Measurements from ENCODE around the gene FAM234B. TPM values are rescaled to one million over a fixed set of nuclear protein-coding genes. Genes with fewer than 3 reads are reported as not detected.
"Not testable (repeated sequence)": the region's sequence is repeated elsewhere in the genome, so short reads cannot be mapped to it uniquely, and the experiment has no call there.

Gene FAM234B
- total and polyA plus RNA-seq, 4 donors: 17.2 to 43.7 (median 36.7) TPM

DNA sequence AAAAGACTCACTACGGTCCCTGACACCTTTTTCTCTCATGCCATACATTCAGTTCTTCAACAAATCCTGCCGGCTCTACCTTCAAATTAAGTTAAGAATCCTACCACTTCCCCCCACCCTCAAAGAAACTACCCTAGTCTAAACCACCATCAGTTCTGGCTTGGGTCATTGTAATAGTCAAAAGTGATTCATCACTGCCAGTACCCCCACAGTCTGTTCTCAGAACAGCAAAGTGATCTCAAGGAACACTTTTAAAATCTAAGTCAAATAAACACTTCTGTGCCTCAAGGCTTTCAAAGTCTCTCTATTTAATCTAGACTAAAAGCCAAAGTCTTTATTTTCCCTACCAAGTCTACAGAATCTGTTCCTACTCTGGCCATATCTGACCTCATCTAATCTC lies 12.0 kb upstream of the FAM234B start:
- DNase-seq (ENCODE audit: low read depth in 4 of 6, low spot score in 6 of 6): no peak
- no peak overlapping the region for H3K27ac ChIP-seq (ENCODE audit: low read depth, low read length)
- H3K4me1 ChIP-seq (ENCODE audit: control insufficient read depth, insufficient read depth, low read length): no peaks in the 10 kb centered on the region
- no peaks in the 10 kb centered on the region for H3K9me3 ChIP-seq (ENCODE audit: control insufficient read depth, insufficient read depth, low read length)
- no peaks in the 10 kb centered on the region for H3K36me3 ChIP-seq (ENCODE audit: control insufficient read depth, insufficient read depth, low read length)
- no peaks in the 10 kb centered on the region for H3K27me3 ChIP-seq (ENCODE audit: control insufficient read depth, insufficient read depth, low read length)
- WGBS (ENCODE audit: insufficient coverage): 100% methylated on average over 2 of the region's 2 CpGs
- no peak overlapping the region for H3K4me3 ChIP-seq (ENCODE audit: low read depth, low read length)

DNA sequence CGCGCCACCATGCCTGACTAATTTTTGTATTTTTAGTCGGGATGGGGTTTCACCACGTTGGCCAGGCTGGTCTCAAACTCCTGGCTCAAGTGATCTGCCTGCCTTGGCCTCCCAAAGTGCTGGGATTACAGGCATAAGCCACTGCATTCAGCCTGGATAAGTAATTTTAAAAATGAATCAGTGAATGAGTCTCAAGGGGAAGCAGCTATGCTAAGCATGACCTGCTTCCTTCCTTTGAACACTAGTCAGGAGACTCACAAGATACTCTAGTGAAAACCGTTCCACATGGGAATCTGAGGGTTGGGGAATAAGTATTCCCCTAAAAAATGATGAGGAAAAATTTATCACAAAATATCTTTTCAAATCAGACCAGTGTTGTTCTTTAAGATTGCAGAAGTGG lies 10.7 kb upstream of the FAM234B start:
- WGBS (ENCODE audit: insufficient coverage): 100% methylated on average over 4 of the region's 5 CpGs

DNA sequence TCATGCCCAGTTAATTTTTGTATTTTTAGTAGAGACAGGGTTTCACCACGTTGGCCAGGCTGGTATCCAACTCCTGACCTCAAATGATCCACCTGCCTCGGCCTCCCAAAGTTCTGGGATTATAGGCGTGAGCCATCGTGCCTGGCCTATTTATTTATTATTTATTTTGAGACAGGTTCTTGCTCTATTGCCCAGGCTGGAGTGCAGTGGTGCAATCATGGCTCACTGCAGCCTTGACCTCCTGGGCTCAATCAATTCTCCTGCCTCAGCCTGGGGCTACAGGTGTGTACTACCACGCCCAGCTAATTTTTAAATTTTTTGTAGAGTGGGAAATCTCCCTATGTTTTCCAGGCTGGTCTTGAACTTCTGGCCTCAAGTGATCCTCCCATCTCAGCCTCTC lies 8.8 kb upstream of the FAM234B start:
- H3K27me3 ChIP-seq (ENCODE audit: control insufficient read depth, insufficient read depth, low read length); H3K4me1 ChIP-seq (ENCODE audit: control insufficient read depth, insufficient read depth, low read length); DNase-seq (ENCODE audit: low read depth in 4 of 6, low spot score in 6 of 6); H3K27ac ChIP-seq (ENCODE audit: low read depth, low read length); H3K9me3 ChIP-seq (ENCODE audit: control insufficient read depth, insufficient read depth, low read length); H3K4me3 ChIP-seq (ENCODE audit: low read depth, low read length); H3K36me3 ChIP-seq (ENCODE audit: control insufficient read depth, insufficient read depth, low read length): not testable (repeated sequence)
- WGBS (ENCODE audit: insufficient coverage): 75% methylated on average over 2 of the region's 5 CpGs

More for the DNA sequence above, 10.7 kb upstream of the FAM234B start:
- Histone ChIP-seq H3K27me3 (ENCODE audit: control insufficient read depth, insufficient read depth, low read length) (no peaks in the 10 kb centered on the region), H3K4me1 (ENCODE audit: control insufficient read depth, insufficient read depth, low read length) (no peaks in the 10 kb centered on the region), H3K36me3 (ENCODE audit: control insufficient read depth, insufficient read depth, low read length) (no peaks in the 10 kb centered on the region), H3K9me3 (ENCODE audit: control insufficient read depth, insufficient read depth, low read length) (no peaks in the 10 kb centered on the region), H3K27ac (ENCODE audit: low read depth, low read length) (no peak overlapping the region), H3K4me3 (ENCODE audit: low read depth, low read length) (no peak overlapping the region)
- no peak for DNase-seq (ENCODE audit: low read depth in 4 of 6, low spot score in 6 of 6)

DNA sequence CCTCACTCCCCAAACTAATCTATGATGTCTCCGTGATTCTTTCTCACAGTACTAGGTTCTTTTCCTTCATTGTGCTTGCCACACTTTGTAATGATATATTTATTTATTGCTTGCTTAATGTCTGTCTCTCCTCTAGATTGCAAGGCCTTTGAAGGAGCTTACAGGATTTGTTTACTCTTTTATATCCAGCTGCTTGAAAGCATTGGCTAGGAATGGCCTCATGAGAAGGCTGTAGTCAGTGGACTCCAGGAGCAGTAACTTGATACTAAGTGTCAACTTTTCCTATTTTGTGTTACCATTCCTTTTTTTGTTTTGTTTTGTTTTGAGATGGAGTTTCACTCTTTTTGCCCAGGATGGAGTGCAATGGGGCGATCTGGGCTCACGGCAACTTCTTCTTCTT lies 7.3 kb upstream of the FAM234B start:
- 94% methylated on average over 2 of the region's 3 CpGs for WGBS (ENCODE audit: insufficient coverage)
- DNase-seq (ENCODE audit: low read depth in 4 of 6, low spot score in 6 of 6): no peak

DNA sequence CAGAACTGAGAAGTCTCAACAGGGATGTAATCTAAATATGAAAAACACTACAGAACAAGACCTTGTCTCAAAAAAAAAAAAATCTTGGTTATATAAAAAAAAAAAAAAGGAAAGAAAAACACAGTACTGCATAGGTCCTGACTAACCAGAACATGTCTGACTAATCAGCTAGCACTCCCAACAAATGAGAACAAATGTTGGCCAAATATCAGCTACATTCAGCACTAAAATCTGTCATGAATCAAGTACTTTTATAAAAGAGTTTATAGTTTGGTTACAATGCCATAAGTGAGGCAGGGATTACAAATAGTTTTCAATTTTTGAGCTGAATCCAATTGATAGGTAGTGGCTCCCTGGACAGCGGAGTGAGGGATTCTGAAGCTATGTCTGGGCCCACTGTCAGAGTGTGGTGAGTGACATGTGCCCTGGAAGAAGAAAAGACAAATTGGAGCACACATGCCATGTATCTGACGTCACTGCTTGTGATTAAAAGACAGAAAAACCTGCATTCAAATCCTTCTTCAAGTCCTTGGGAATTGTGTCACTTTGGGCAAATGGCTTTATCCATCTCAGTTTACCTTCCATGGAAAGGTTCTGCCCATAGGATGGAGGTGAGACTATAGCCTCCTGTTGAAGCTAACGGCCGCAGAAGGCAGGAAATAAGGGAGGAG lies 5.6 kb upstream of the FAM234B start:
- WGBS (ENCODE audit: insufficient coverage): 84% methylated on average over 3 of the region's 4 CpGs

More for the DNA sequence above, 7.3 kb upstream of the FAM234B start:
- Histone ChIP-seq H3K27ac (ENCODE audit: low read depth, low read length) (no peak overlapping the region), H3K36me3 (ENCODE audit: control insufficient read depth, insufficient read depth, low read length) (no peaks in the 10 kb centered on the region), H3K27me3 (ENCODE audit: control insufficient read depth, insufficient read depth, low read length) (no peaks in the 10 kb centered on the region), H3K4me3 (ENCODE audit: low read depth, low read length) (no peak overlapping the region), H3K4me1 (ENCODE audit: control insufficient read depth, insufficient read depth, low read length) (no peaks in the 10 kb centered on the region), H3K9me3 (ENCODE audit: control insufficient read depth, insufficient read depth, low read length) (no peaks in the 10 kb centered on the region)

DNA sequence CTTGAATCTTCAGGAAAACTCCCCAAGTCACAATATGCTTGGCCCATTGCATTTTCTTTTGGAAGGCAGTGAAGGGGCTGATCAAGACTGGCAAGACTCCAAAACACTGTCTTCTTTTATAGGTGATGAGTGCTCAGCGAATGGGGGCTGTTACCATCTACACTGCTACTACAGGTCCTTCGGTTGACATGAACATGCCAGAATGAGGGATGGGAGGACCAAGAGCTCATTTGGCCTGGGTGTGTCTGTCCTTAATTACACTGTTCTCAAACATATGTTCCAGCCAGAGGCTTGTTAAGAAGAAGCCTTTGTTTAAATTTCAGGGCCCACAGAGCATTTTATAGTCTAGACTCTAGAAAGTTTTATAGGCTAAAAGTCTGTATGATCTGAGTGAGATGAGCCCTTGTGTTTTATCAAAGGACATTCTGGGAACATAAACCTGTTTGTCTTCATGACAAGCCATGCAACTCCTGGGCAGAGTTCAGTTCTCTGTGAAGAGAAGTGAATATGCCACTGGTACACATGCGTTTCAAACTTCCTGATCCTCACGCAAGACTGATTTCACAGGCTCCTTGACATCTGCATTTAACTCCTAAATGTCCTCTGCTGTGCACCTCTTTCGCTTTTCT lies 4.7 kb upstream of the FAM234B start:
- Histone ChIP-seq H3K4me1 (ENCODE audit: control insufficient read depth, insufficient read depth, low read length) (no peaks in the 10 kb centered on the region), H3K36me3 (ENCODE audit: control insufficient read depth, insufficient read depth, low read length) (no peaks in the 10 kb centered on the region), H3K27me3 (ENCODE audit: control insufficient read depth, insufficient read depth, low read length) (no peaks in the 10 kb centered on the region), H3K4me3 (ENCODE audit: low read depth, low read length) (no peak overlapping the region), H3K9me3 (ENCODE audit: control insufficient read depth, insufficient read depth, low read length) (no peaks in the 10 kb centered on the region), H3K27ac (ENCODE audit: low read depth, low read length) (no peak overlapping the region)
- peak in 1 of 6 donors; percentile 9 for DNase-seq (ENCODE audit: low read depth in 4 of 6, low spot score in 6 of 6)
- 32% methylated on average over 3 of the region's 5 CpGs for WGBS (ENCODE audit: insufficient coverage)

More for the DNA sequence above, 5.6 kb upstream of the FAM234B start:
- Histone ChIP-seq H3K4me3 (ENCODE audit: low read depth, low read length) (no peak overlapping the region), H3K36me3 (ENCODE audit: control insufficient read depth, insufficient read depth, low read length) (no peaks in the 10 kb centered on the region), H3K27me3 (ENCODE audit: control insufficient read depth, insufficient read depth, low read length) (no peaks in the 10 kb centered on the region), H3K27ac (ENCODE audit: low read depth, low read length) (no peak overlapping the region), H3K4me1 (ENCODE audit: control insufficient read depth, insufficient read depth, low read length) (no peaks in the 10 kb centered on the region), H3K9me3 (ENCODE audit: control insufficient read depth, insufficient read depth, low read length) (no peaks in the 10 kb centered on the region)
- no peak for DNase-seq (ENCODE audit: low read depth in 4 of 6, low spot score in 6 of 6)

DNA sequence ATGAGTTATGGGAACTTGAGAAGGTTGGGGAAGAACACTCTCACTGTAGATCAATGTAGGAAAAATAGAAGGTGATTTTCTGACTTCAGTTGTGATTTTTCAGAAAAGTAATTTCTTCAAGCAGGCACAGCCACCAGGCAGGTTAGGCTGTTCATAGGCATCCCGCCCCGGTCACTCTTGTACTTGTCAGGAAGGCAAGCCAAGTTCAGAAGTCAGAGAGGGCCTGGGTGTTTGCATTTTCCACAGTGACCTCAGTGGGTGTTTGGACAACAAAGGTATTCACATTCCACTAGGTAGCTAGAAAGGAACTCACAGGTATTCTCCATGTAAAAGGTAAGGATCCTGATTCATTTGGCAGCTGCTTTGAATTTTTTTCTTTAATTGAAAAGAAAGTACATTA lies 3.0 kb upstream of the FAM234B start:
- DNase-seq (ENCODE audit: low read depth in 4 of 6, low spot score in 6 of 6): no peak
- Histone ChIP-seq H3K4me3 (ENCODE audit: low read depth, low read length) (no peak overlapping the region), H3K27ac (ENCODE audit: low read depth, low read length) (no peak overlapping the region), H3K27me3 (ENCODE audit: control insufficient read depth, insufficient read depth, low read length) (no peaks in the 10 kb centered on the region), H3K36me3 (ENCODE audit: control insufficient read depth, insufficient read depth, low read length) (no peaks in the 10 kb centered on the region), H3K4me1 (ENCODE audit: control insufficient read depth, insufficient read depth, low read length) (peaks cover 4% of the 10 kb centered on the region), H3K9me3 (ENCODE audit: control insufficient read depth, insufficient read depth, low read length) (no peaks in the 10 kb centered on the region)
- WGBS (ENCODE audit: insufficient coverage): 92% methylated on average over 2 of the region's 2 CpGs

DNA sequence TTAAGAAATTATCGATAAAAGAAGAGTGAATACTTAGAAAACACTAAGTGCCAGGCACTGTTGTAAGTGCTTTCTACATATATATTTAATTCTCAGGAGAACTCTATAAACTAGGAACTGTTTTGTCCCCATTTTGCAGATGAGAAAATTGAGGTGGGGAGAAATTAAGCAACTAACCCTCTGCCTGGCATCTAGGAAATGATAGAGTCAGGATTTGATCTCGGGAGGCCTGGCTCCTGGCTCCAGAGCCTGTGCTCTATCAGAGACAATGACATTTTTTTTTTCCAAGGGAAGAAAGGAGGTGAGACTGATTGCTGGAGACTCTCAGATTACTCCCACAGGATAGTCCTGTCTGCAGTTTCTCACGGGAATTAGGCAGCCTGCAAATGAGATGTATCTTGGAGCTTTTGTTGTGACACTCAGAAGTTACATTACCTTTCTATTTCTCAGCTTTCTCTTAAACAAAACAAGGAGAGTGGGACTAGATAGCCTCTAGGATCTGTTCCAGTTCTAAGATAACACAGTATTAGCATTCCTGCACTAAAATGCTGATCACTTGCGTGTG lies 1.4 kb upstream of the FAM234B start:
- Histone ChIP-seq H3K9me3 (ENCODE audit: control insufficient read depth, insufficient read depth, low read length) (no peaks in the 10 kb centered on the region), H3K27ac (ENCODE audit: low read depth, low read length) (no peak overlapping the region), H3K36me3 (ENCODE audit: control insufficient read depth, insufficient read depth, low read length) (no peaks in the 10 kb centered on the region), H3K4me3 (ENCODE audit: low read depth, low read length) (no peak overlapping the region), H3K27me3 (ENCODE audit: control insufficient read depth, insufficient read depth, low read length) (no peaks in the 10 kb centered on the region), H3K4me1 (ENCODE audit: control insufficient read depth, insufficient read depth, low read length) (peaks cover 4% of the 10 kb centered on the region)
- no peak for DNase-seq (ENCODE audit: low read depth in 4 of 6, low spot score in 6 of 6)
- WGBS (ENCODE audit: insufficient coverage): 63% methylated on average over 1 of the region's 4 CpGs

DNA sequence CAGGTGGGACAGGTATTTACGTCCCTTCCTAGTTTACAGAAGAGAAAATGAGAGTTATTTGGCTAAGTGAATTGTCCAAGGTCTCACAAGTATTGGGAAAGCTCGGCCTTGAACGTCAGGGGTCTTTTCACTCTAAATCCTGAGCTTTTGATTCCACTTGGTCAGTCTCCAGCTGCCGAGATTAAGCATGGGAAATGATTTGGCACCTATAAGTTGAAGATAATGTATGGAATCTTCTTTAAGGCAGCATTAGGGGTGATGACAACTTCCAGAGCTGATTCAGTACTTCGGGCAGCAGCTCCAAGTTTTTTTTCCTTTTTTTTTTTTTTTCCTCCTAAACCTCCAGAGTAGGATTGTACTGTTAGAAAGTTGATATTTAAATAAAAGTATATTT lies 722 bp downstream of the FAM234B start:
- 7% methylated on average over 3 of the region's 5 CpGs for WGBS (ENCODE audit: insufficient coverage)
- Histone ChIP-seq H3K27me3 (ENCODE audit: control insufficient read depth, insufficient read depth, low read length) (no peaks in the 10 kb centered on the region), H3K27ac (ENCODE audit: low read depth, low read length) (no peak overlapping the region)

DNA sequence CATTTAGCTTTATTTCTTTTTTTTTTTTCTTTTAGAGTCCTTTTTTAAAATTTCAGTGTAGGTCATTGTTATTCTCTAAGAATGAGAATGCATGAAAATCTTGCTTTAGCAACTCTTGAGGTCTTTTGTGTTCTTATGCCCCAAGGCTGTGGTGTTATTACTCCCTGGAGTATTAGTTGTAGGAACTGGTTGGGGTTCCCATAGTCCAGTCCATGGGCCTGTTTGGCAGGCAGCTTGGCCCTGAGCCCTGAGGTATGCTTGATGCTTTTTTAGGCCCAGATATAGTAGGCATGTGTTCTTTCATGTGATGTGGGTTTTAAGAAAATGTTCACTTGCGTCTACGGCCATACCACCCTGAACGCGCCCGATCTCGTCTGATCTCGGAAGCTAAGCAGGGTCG lies 1.6 kb downstream of the FAM234B start:
- no peaks in the 10 kb centered on the region for H3K9me3 ChIP-seq (ENCODE audit: control insufficient read depth, insufficient read depth, low read length)
- no CpG with 5 or more reads among the region's 8 CpGs for WGBS (ENCODE audit: insufficient coverage)
- DNase-seq (ENCODE audit: low read depth in 4 of 6, low spot score in 6 of 6): no peak
- H3K27me3 ChIP-seq (ENCODE audit: control insufficient read depth, insufficient read depth, low read length): no peaks in the 10 kb centered on the region
- no peak overlapping the region for H3K27ac ChIP-seq (ENCODE audit: low read depth, low read length)
- no peak overlapping the region for H3K4me3 ChIP-seq (ENCODE audit: low read depth, low read length)
- peaks cover 4% of the 10 kb centered on the region for H3K4me1 ChIP-seq (ENCODE audit: control insufficient read depth, insufficient read depth, low read length)
- no peaks in the 10 kb centered on the region for H3K36me3 ChIP-seq (ENCODE audit: control insufficient read depth, insufficient read depth, low read length)

More for the DNA sequence above, 722 bp downstream of the FAM234B start:
- Histone ChIP-seq H3K4me1 (ENCODE audit: control insufficient read depth, insufficient read depth, low read length) (peaks cover 4% of the 10 kb centered on the region), H3K36me3 (ENCODE audit: control insufficient read depth, insufficient read depth, low read length) (no peaks in the 10 kb centered on the region), H3K4me3 (ENCODE audit: low read depth, low read length) (peak overlapping the region; percentile 72), H3K9me3 (ENCODE audit: control insufficient read depth, insufficient read depth, low read length) (no peaks in the 10 kb centered on the region)
- DNase-seq (ENCODE audit: low read depth in 4 of 6, low spot score in 6 of 6): peak in 2 of 6 donors; percentile 17 to 42

Data from spinal cord (tissue), 10 donors.